Vagina (tissue), 2 donors: Measurements from ENCODE around the gene STON2. TPM values are rescaled to one million over a fixed set of nuclear protein-coding genes. Genes with fewer than 3 reads are reported as not detected.
A peak's percentile ranks its signal among the peaks of the same experiment; 100 is the strongest.

Experiments
- DNase-seq, 2 donors: peaks; one replicate each; pipeline ENCODE4 v3.0.0-alpha.2; 2017; ENCODE audit errors: extremely low spot score in 2 of 2
- H3K27ac ChIP-seq: fragments of 200-600 bp; sonication (generic); one replicate; pipeline ENCODE4 v1.5.1; 2019
- H3K27me3 ChIP-seq: fragments of 200-600 bp; sonication (generic); one replicate; pipeline ENCODE4 v1.5.1; 2019
- H3K36me3 ChIP-seq, 2 donors: fragments of 200-600 bp; sonication (generic); one replicate each; pipeline ENCODE4 v1.5.1; 2017 to 2019
- H3K4me1 ChIP-seq: fragments of 200-600 bp; sonication (generic); one replicate; pipeline ENCODE4 v1.5.1; 2019
- H3K4me3 ChIP-seq, 2 donors: fragments of 200-600 bp; sonication (generic); 1 replicate in 1 of 2; 2 replicates in 1 of 2; pipeline ENCODE4 v1.5.1; 2016 to 2019
- H3K9me3 ChIP-seq: fragments of 200-600 bp; sonication (generic); one replicate; pipeline ENCODE4 v1.5.1; 2019
- CTCF ChIP-seq, 3 experiments: fragments of 450-650 bp in 2 of 3; fragments of 200-600 bp in 1 of 3; sonication (generic) in 1 of 3; IDR thresholded peaks; one replicate each; pipeline ENCODE4 v1.5.1; 2017 to 2019; ENCODE audit warnings: antibody characterized with exemption in 3 of 3, mild to moderate bottlenecking in 2 of 3, moderate library complexity in 2 of 3
- POLR2A ChIP-seq, 2 donors: fragments of 450-650 bp; IDR thresholded peaks; one replicate each; pipeline ENCODE4 v1.6.1; 2017; ENCODE audit warnings: antibody characterized with exemption in 2 of 2, mild to moderate bottlenecking in 2 of 2, moderate library complexity in 2 of 2
- POLR2AphosphoS5 ChIP-seq, 2 donors: sonication (generic); formaldehyde crosslinking; IDR thresholded peaks; one replicate each; pipeline ENCODE4 v1.9.0; 2017; ENCODE audit warnings: antibody characterized with exemption in 2 of 2, mild to moderate bottlenecking in 2 of 2, low read depth in 1 of 2; ENCODE audit not compliant: insufficient read depth in 1 of 2
- intact Hi-C: fragments of 100-400 bp; cut with DNase I; formaldehyde crosslinking; loops from one replicate; pipeline ENCODE4 v1.15.1; 2023
- total RNA-seq: library from RNA; depleted of rRNA; stranded (reverse); fragments of >200 nt; gene quantifications from one replicate; pipeline ENCODE4 v1.2.3, GENCODE V29; 2016

STON2 gene
- 39.8 TPM for total RNA-seq

GRCh38 chr14:81400202-81400678 is at the start of gene STON2:
Gene STON2, minus strand, starts transcription at chr14:81400324. Its CDS starts 1,942 bp downstream, at chr14:81398382.
- no peak for TF ChIP-seq POLR2A (IDR thresholded peaks at IDR 0.05)
- no peak for TF ChIP-seq CTCF (IDR thresholded peaks at IDR 0.05)
- TF ChIP-seq POLR2AphosphoS5 (IDR thresholded peaks at IDR 0.05; ENCODE audit: insufficient read depth in 1 of 2, low read depth in 1 of 2): no peak
- H3K9me3 ChIP-seq: no peaks in the 10 kb centered on the region
- no peaks in the 10 kb centered on the region for H3K36me3 ChIP-seq
- no peaks in the 10 kb centered on the region for H3K27me3 ChIP-seq
- no peak for DNase-seq
- H3K4me3 ChIP-seq: no peak within 1 kb of the TSS
- H3K27ac ChIP-seq: peak within 1 kb of the TSS; percentile 68
- intact Hi-C loops: no loop called here
- H3K4me1 ChIP-seq: peaks cover 39% of the 10 kb centered on the region

GRCh38 chr14:81449576-81449975 is 49.5 kb upstream of the STON2 start:
- TF ChIP-seq CTCF (IDR thresholded peaks at IDR 0.05) (no peak), POLR2A (IDR thresholded peaks at IDR 0.05) (no peak), POLR2AphosphoS5 (IDR thresholded peaks at IDR 0.05; ENCODE audit: insufficient read depth in 1 of 2, low read depth in 1 of 2) (no peak)
- Histone ChIP-seq H3K36me3 (no peaks in the 10 kb centered on the region), H3K9me3 (no peaks in the 10 kb centered on the region), H3K4me1 (peaks cover 19% of the 10 kb centered on the region), H3K27me3 (no peaks in the 10 kb centered on the region), H3K4me3 (no peak overlapping the region), H3K27ac (no peak overlapping the region)
- intact Hi-C loops: no loop called here
- DNase-seq: no peak

- no peaks in the 10 kb centered on the region for H3K27me3 ChIP-seq
- H3K4me3 ChIP-seq: no peak overlapping the region
- intact Hi-C loops: no loop called here
- peak overlapping the region; percentile 6 for H3K27ac ChIP-seq
- H3K9me3 ChIP-seq: no peaks in the 10 kb centered on the region
- no peak for DNase-seq
- H3K36me3 ChIP-seq: no peaks in the 10 kb centered on the region
- no peak for TF ChIP-seq POLR2A (IDR thresholded peaks at IDR 0.05)
- H3K4me1 ChIP-seq: peaks cover 19% of the 10 kb centered on the region
These were observed 49.0 kb upstream of the STON2 start for GRCh38 chr14:81449114-81449513.

- H3K36me3 ChIP-seq: no peaks in the 10 kb centered on the region
- H3K27ac ChIP-seq: no peak overlapping the region
- H3K9me3 ChIP-seq: no peaks in the 10 kb centered on the region
- no peak for DNase-seq
- H3K4me1 ChIP-seq: peaks cover 19% of the 10 kb centered on the region
- intact Hi-C loops: no loop called here
- TF ChIP-seq POLR2AphosphoS5 (IDR thresholded peaks at IDR 0.05; ENCODE audit: insufficient read depth in 1 of 2, low read depth in 1 of 2) (no peak), CTCF (IDR thresholded peaks at IDR 0.05) (no peak), POLR2A (IDR thresholded peaks at IDR 0.05) (no peak)
- H3K4me3 ChIP-seq: no peak overlapping the region
- no peaks in the 10 kb centered on the region for H3K27me3 ChIP-seq
These were observed 47.1 kb upstream of the STON2 start for GRCh38 chr14:81447021-81447764.

- intact Hi-C loops: no loop called here
- Histone ChIP-seq H3K27ac (no peak overlapping the region), H3K4me1 (peaks cover 19% of the 10 kb centered on the region), H3K4me3 (no peak overlapping the region), H3K9me3 (no peaks in the 10 kb centered on the region), H3K27me3 (no peaks in the 10 kb centered on the region), H3K36me3 (no peaks in the 10 kb centered on the region)
- DNase-seq: no peak
- TF ChIP-seq POLR2A (IDR thresholded peaks at IDR 0.05): no peak
- no peak for TF ChIP-seq CTCF (IDR thresholded peaks at IDR 0.05)
- TF ChIP-seq POLR2AphosphoS5 (IDR thresholded peaks at IDR 0.05; ENCODE audit: insufficient read depth in 1 of 2, low read depth in 1 of 2): no peak
These were observed 46.3 kb upstream of the STON2 start for GRCh38 chr14:81446279-81447007.
